GM20000 (cell line): ENCODE measurements around the gene CDC14A.

ENCODE experiments used
- DNase-seq: peaks from one replicate; pipeline ENCODE4 v3.0.0; 2012; ENCODE audit warnings: low spot score
- TF ChIP-seq, protein P1 (sequence below): IDR thresholded peaks from 2 replicates; pipeline ENCODE4 v1.5.1; 2012; ENCODE audit warnings: mild to moderate bottlenecking, control low read depth; ENCODE audit errors: extremely low read depth, missing control alignments

Gene CDC14A

DNA sequence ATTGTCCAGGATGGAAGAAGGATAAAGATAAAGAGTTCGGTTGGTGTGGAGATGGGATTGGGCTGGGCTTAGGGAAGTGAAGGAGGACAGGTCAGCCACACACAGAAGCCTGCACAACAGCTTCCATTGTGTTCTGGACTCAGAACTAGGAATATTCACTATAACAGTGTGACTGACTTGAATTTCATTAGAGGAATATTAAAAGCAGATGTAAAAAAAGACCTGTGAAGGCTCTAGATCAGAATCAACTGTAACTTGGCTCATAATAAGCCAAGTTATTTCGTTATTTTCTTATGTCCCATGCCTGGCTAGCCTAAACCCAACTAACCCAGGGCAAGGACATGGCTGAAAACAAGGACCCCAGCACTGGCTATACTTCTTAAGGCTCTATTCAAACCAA, 129.0 kb downstream of the CDC14A start:
- TF ChIP-seq, protein P1, sequence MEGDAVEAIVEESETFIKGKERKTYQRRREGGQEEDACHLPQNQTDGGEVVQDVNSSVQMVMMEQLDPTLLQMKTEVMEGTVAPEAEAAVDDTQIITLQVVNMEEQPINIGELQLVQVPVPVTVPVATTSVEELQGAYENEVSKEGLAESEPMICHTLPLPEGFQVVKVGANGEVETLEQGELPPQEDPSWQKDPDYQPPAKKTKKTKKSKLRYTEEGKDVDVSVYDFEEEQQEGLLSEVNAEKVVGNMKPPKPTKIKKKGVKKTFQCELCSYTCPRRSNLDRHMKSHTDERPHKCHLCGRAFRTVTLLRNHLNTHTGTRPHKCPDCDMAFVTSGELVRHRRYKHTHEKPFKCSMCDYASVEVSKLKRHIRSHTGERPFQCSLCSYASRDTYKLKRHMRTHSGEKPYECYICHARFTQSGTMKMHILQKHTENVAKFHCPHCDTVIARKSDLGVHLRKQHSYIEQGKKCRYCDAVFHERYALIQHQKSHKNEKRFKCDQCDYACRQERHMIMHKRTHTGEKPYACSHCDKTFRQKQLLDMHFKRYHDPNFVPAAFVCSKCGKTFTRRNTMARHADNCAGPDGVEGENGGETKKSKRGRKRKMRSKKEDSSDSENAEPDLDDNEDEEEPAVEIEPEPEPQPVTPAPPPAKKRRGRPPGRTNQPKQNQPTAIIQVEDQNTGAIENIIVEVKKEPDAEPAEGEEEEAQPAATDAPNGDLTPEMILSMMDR, result no peak
- no peak for DNase-seq

DNA sequence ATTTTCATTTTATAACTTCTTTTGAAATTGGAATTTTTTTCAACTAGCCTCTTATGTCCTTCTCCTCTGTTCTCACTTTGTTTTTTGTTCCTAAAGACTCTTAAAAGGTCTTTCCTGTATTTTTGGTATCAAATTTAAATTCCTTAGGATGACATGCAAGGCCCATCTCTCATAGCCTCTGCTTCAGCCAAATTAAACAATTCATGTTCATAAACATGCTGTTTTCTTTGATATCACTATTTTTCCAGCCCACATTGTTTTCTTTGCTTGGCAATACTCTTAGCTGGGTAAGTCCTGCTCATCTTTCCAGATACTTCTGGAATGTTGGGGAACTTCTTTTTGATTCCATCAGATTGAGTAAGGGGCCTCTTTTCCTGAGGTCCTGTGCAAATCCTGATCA, 129.9 kb downstream of the CDC14A start:
- DNase-seq, result no peak
- TF ChIP-seq, protein P1, result no peak

DNA sequence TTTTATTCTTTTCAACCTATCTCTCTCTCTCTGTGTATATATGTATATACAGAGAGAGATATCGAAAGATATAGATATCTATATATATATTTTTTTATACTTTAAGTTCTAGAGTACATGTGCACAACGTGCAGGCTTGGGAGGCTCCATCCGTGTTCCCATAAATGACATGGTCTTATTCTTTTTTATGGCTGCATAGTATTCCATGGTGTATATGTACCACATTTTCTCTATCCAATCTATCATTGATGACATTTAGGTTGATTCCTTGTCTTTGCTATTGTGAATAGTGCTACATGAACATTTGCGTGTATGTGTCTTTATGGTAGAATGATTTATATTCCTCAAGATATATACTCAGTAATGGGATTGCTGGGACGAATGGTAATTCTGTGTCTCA, 130.4 kb downstream of the CDC14A start:
- DNase-seq, result no peak
- TF ChIP-seq, protein P1, result no peak

DNA sequence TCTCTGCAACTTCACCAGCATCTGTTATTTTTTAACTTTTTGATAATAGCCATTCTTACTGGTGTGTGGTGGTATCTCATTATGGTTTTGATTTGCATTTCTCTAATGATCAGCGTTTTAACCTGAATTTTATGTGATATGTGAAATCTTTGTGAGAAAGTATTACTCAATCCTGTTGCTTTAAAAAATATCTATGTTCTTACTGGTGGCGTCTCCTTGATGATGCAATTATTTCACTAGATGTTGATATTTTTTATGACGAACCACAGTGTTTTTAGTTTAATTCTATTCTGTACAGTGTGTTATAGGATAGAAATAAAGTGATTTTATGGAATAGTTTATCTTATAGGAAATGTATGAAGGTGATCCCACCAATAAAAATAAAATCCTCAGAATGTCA, 130.9 kb downstream of the CDC14A start:
- no peak for DNase-seq
- TF ChIP-seq, protein P1, result no peak

DNA sequence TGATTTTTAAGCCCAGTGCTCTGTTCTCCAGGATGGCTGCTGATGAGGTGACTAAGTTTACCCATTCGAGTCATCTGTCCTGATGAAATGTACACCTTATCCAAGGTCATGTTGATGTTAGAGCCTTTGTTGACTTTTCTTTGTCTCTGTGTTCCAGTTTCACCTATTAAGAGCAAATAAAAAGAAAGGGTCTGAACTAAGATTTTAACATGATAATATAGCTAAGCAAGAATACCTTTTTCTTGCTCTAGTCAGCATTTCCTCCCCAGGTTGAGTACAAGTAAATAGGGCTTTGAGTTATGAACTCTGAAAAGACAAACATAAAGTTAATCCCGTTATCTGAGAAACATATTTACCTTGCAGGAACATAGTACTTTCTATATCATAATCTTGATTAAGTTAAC, 133.6 kb downstream of the CDC14A start:
- TF ChIP-seq, protein P1, result no peak
- DNase-seq, result no peak

DNA sequence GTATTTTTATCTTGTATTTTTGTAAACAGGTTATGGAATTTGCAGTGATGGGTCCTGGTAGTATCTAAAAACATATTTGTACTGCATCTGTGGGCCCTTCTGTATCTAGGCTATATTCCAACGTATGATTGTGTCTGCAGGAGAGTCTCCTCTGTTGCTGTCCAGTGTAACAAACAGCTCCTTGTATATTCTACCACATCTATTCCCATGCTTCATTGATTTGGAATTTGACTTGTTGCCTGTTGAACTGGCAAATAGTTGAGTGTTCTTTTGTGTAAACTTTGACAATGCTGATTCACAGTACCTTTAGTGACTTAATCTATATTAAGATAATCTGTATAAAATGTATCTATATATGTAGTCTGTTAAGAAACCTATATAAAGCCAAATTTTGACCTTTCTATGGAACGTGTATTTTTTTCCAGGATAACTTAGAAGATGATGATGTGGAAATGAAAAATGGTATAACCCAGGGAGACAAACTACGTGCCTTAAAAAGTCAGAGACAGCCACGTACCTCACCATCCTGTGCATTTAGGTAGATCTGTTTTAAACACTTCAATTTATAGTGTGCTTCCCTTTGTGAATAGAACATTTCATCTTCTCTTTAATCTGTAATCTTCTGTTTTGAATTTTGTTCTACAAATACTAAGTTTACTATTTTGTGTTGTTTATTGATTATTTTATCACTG, 142.2 kb downstream of the CDC14A start:
- TF ChIP-seq, protein P1, result no peak
- DNase-seq, result no peak

DNA sequence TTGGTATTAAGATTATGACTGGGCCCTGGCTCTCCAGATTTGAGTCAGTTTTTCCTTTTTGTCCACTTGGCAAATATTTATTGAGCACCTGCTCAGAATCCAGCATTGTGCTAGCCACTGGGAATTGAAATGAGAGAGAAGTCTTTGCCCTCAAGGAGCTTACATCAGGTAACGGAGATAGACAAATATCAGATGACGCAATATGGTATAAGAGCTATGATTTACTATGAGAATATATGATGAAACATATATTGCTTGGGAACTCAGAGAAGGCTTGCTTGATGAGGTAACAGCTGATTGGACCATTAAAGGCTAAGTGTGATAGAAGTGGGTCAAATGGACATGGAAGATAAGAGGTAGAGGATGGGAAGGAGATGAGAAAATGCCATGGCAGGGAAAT, 144.6 kb downstream of the CDC14A start:
- DNase-seq, result no peak
- TF ChIP-seq, protein P1, result no peak
